Glutamatergic neuron (in vitro differentiated cells): Measurements from ENCODE around the gene RNF25. TPM values are rescaled to one million over a fixed set of nuclear protein-coding genes. Genes with fewer than 3 reads are reported as not detected.

Experiments
- DNase-seq: peaks from one replicate; pipeline ENCODE4 v3.0.0; 2022
- H3K27ac Mint-ChIP-seq: one replicate; pipeline ENCODE4 v1.8.0; 2020; ENCODE audit warnings: mild to moderate bottlenecking, mixed read lengths, inconsistent platforms; ENCODE audit not compliant: unreplicated experiment
- H3K27me3 Mint-ChIP-seq: one replicate; pipeline ENCODE4 v1.8.0; 2020; ENCODE audit warnings: mild to moderate bottlenecking, moderate library complexity, mixed read lengths, inconsistent platforms; ENCODE audit not compliant: unreplicated experiment
- H3K36me3 Mint-ChIP-seq: one replicate; pipeline ENCODE4 v1.8.0; 2020; ENCODE audit warnings: mild to moderate bottlenecking, mixed read lengths, inconsistent platforms; ENCODE audit not compliant: unreplicated experiment
- H3K4me1 Mint-ChIP-seq: one replicate; pipeline ENCODE4 v1.8.0; 2020; ENCODE audit warnings: mild to moderate bottlenecking, low read depth, mixed read lengths, inconsistent platforms; ENCODE audit not compliant: unreplicated experiment
- H3K4me3 Mint-ChIP-seq: one replicate; pipeline ENCODE4 v1.8.0; 2020; ENCODE audit warnings: mild to moderate bottlenecking, mixed read lengths, inconsistent platforms; ENCODE audit not compliant: unreplicated experiment
- H3K9me3 Mint-ChIP-seq: one replicate; pipeline ENCODE4 v1.8.0; 2020; ENCODE audit warnings: mild to moderate bottlenecking, moderate library complexity, mixed read lengths, inconsistent platforms; ENCODE audit not compliant: unreplicated experiment
- CTCF ChIP-seq: fragments of 200-600 bp; sonication (generic); IDR thresholded peaks from one replicate; pipeline ENCODE4 v1.5.0; 2021; ENCODE audit not compliant: partially characterized antibody, unreplicated experiment
- total RNA-seq: library from RNA; stranded (reverse); fragmentation: NEBNext Ultra II Directional; extraction: Animal tissue kit (Norgen Biotek cat#: 25700); gene quantifications from one replicate; pipeline ENCODE4 v1.2.1, GENCODE V29; 2021; ENCODE audit not compliant: unreplicated experiment

The RNF25 gene
- total RNA-seq, 1 donor from 2014 or later, result 34.6 TPM

- H3K4me3 Mint-ChIP-seq, result no peak overlapping the region
- H3K36me3 Mint-ChIP-seq, result no peaks in the 10 kb centered on the region
- no peaks in the 10 kb centered on the region for H3K27me3 Mint-ChIP-seq
- no peak for DNase-seq
- no peak for TF ChIP-seq CTCF
- no peak overlapping the region for H3K27ac Mint-ChIP-seq
- H3K4me1 Mint-ChIP-seq, result no peaks in the 10 kb centered on the region
- H3K9me3 Mint-ChIP-seq, result no peaks in the 10 kb centered on the region
These were observed 8.3 kb upstream of the RNF25 start for GRCh38 chr2:218680061-218680460.

- no peaks in the 10 kb centered on the region for H3K9me3 Mint-ChIP-seq
- H3K27ac Mint-ChIP-seq, result no peak overlapping the region
- no peak for TF ChIP-seq CTCF
- H3K36me3 Mint-ChIP-seq, result no peaks in the 10 kb centered on the region
- H3K4me1 Mint-ChIP-seq, result no peaks in the 10 kb centered on the region
- no peak for DNase-seq
- H3K27me3 Mint-ChIP-seq, result no peaks in the 10 kb centered on the region
- H3K4me3 Mint-ChIP-seq, result no peak overlapping the region
These were observed 7.3 kb upstream of the RNF25 start for GRCh38 chr2:218679119-218679518.

- Mint-ChIP-seq H3K27ac (peak overlapping the region; percentile 94), H3K4me1 (peaks cover 3% of the 10 kb centered on the region), H3K36me3 (no peaks in the 10 kb centered on the region), H3K27me3 (peaks cover 3% of the 10 kb centered on the region), H3K9me3 (peaks cover 8% of the 10 kb centered on the region), H3K4me3 (peak overlapping the region; percentile 98)
- DNase-seq, result no peak
- no peak for TF ChIP-seq CTCF
These were observed 627 bp downstream of the RNF25 start for GRCh38 chr2:218671097-218671653.

- Mint-ChIP-seq H3K27me3 (peaks cover 8% of the 10 kb centered on the region), H3K36me3 (peaks cover 3% of the 10 kb centered on the region), H3K4me3 (no peak overlapping the region), H3K9me3 (peaks cover 9% of the 10 kb centered on the region), H3K4me1 (peaks cover 6% of the 10 kb centered on the region), H3K27ac (no peak overlapping the region)
- no peak for DNase-seq
- TF ChIP-seq CTCF, result no peak
These were observed 7.1 kb downstream of the RNF25 start for GRCh38 chr2:218664653-218665052.

GRCh38 chr2:218663901-218664300, 7.9 kb downstream of the RNF25 start:
- DNase-seq, result no peak
- H3K36me3 Mint-ChIP-seq, result peaks cover 3% of the 10 kb centered on the region
- H3K4me1 Mint-ChIP-seq, result peaks cover 6% of the 10 kb centered on the region
- H3K27me3 Mint-ChIP-seq, result peaks cover 11% of the 10 kb centered on the region
- peaks cover 9% of the 10 kb centered on the region for H3K9me3 Mint-ChIP-seq
- H3K4me3 Mint-ChIP-seq, result no peak overlapping the region
- no peak overlapping the region for H3K27ac Mint-ChIP-seq
- no peak for TF ChIP-seq CTCF
